Upper lobe of right lung (tissue), 1 donor: Measurements from ENCODE around the gene SPATA9. TPM values are rescaled to one million over a fixed set of nuclear protein-coding genes. Genes with fewer than 3 reads are reported as not detected.

ENCODE experiments used
- ATAC-seq: fragments of 200-7000 bp; cut with Tn5 transposase; one replicate; pipeline ENCODE4 v1.9.1; 2020; ENCODE audit warnings: mild to moderate bottlenecking, moderate library complexity
- DNase-seq: peaks from one replicate; pipeline ENCODE4 v3.0.0-alpha.2; 2020
- H3K27ac ChIP-seq: fragments of 200-600 bp; one replicate; pipeline ENCODE4 v1.8.0; 2022
- H3K27me3 ChIP-seq: fragments of 200-600 bp; one replicate; pipeline ENCODE4 v1.8.0; 2022; ENCODE audit warnings: mild to moderate bottlenecking
- H3K36me3 ChIP-seq: fragments of 200-600 bp; one replicate; pipeline ENCODE4 v1.8.0; 2022
- H3K4me1 ChIP-seq: fragments of 200-600 bp; one replicate; pipeline ENCODE4 v1.8.0; 2022
- H3K4me3 ChIP-seq: fragments of 200-600 bp; one replicate; pipeline ENCODE4 v1.8.0; 2022; ENCODE audit warnings: mild to moderate bottlenecking
- H3K9me3 ChIP-seq: fragments of 200-600 bp; one replicate; pipeline ENCODE4 v1.8.0; 2022
- CTCF ChIP-seq: fragments of 200-600 bp; IDR thresholded peaks from one replicate; pipeline ENCODE4 v1.8.0; 2022; ENCODE audit warnings: antibody characterized with exemption
- intact Hi-C: fragments of 100-400 bp; cut with DNase I; formaldehyde crosslinking; loops from one replicate; pipeline ENCODE4 v1.11.0; 2022
- total RNA-seq: library from RNA; stranded (reverse); fragmentation: NEBNext Ultra II Directional; extraction: Animal tissue kit (Norgen Biotek cat#: 25700); gene quantifications from one replicate; pipeline ENCODE4 v1.2.1, GENCODE V29; 2021
- donor health status: DM: no; HTN: yes; CAD: no; lungs with severe emphysema.

SPATA9 gene
- total RNA-seq, 1 donor from 2014 or later: not detected

DNA sequence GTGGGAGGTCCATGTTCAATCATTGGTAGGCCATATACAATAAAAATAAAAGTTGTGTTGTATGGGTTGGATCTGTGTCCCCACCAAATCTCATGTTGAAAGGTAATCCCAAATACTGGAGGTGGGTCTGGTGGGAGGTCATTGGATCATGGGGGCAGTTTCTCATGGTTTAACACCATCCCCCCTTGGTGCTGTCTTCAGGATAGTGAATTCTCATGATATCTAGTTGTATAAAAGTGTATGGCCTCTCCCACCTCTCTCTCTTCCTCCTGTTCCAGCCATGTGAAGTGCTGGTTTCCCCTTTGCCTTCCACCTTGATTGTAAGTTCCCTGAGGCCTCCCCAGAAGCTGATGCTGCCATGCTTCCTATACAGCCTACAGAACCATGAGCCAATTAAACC, 15.1 kb downstream of the SPATA9 start:
- TF ChIP-seq CTCF: no peak
- ATAC-seq (no peak), DNase-seq (no peak)
- peaks cover 18% of the 10 kb centered on the region for H3K4me1 ChIP-seq
- intact Hi-C loops: no loop called here
- no peaks in the 10 kb centered on the region for H3K36me3 ChIP-seq
- no peak overlapping the region for H3K4me3 ChIP-seq
- no peak overlapping the region for H3K27ac ChIP-seq
- no peaks in the 10 kb centered on the region for H3K27me3 ChIP-seq
- no peaks in the 10 kb centered on the region for H3K9me3 ChIP-seq

GRCh38 chr5:95667061-95667618, 15.7 kb downstream of the SPATA9 start:
- no peaks in the 10 kb centered on the region for H3K27me3 ChIP-seq
- TF ChIP-seq CTCF: no peak
- H3K27ac ChIP-seq: no peak overlapping the region
- H3K4me1 ChIP-seq: peaks cover 18% of the 10 kb centered on the region
- H3K9me3 ChIP-seq: no peaks in the 10 kb centered on the region
- no peak for DNase-seq
- intact Hi-C loops: no loop called here
- ATAC-seq: peak; percentile 58
- H3K4me3 ChIP-seq: no peak overlapping the region
- no peaks in the 10 kb centered on the region for H3K36me3 ChIP-seq

- no peak overlapping the region for H3K4me3 ChIP-seq
- H3K9me3 ChIP-seq: no peaks in the 10 kb centered on the region
- no peaks in the 10 kb centered on the region for H3K36me3 ChIP-seq
- H3K4me1 ChIP-seq: peaks cover 11% of the 10 kb centered on the region
- no peaks in the 10 kb centered on the region for H3K27me3 ChIP-seq
- no peak overlapping the region for H3K27ac ChIP-seq
- TF ChIP-seq CTCF: peak; percentile 86
- ATAC-seq (peak; percentile 46), DNase-seq (no peak)
- intact Hi-C loops: no loop called here
Measured at GRCh38 chr5:95664204-95664786, 18.5 kb downstream of the SPATA9 start.

GRCh38 chr5:95662946-95663345, 19.8 kb downstream of the SPATA9 start:
- ATAC-seq: no peak
- intact Hi-C loops: no loop called here
- Histone ChIP-seq H3K4me3 (no peak overlapping the region), H3K4me1 (peaks cover 8% of the 10 kb centered on the region), H3K36me3 (no peaks in the 10 kb centered on the region), H3K27ac (no peak overlapping the region), H3K27me3 (no peaks in the 10 kb centered on the region), H3K9me3 (no peaks in the 10 kb centered on the region)
- no peak for DNase-seq
- no peak for TF ChIP-seq CTCF

- ATAC-seq (no peak), DNase-seq (no peak)
- Histone ChIP-seq H3K4me1 (peaks cover 8% of the 10 kb centered on the region), H3K27me3 (no peaks in the 10 kb centered on the region), H3K9me3 (no peaks in the 10 kb centered on the region), H3K36me3 (no peaks in the 10 kb centered on the region), H3K4me3 (no peak overlapping the region), H3K27ac (no peak overlapping the region)
- no peak for TF ChIP-seq CTCF
- intact Hi-C loops: no loop called here
Measured at GRCh38 chr5:95660060-95660459, 22.7 kb downstream of the SPATA9 start.

DNA sequence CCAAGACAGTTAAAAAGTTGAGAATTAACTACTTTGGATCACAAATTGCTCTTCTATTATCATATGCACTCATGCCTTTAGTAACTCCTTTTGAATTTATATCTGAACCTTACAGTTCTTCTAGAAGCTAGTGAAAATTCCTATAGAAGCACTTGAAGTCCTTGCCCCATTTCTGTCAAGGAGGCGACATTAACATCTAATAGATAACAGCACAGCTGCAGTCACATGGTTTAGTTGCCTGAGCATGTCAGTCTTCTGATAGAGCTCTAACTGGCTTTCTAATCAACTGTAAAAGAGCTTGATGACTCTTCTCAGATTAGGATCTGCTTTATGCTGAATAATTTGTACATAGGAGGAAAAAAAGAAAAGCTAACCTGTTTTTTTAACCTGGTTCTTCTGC, 27.2 kb downstream of the SPATA9 start:
- Histone ChIP-seq H3K9me3 (no peaks in the 10 kb centered on the region), H3K27ac (no peak overlapping the region), H3K27me3 (no peaks in the 10 kb centered on the region), H3K36me3 (no peaks in the 10 kb centered on the region), H3K4me3 (no peak overlapping the region), H3K4me1 (no peaks in the 10 kb centered on the region)
- no peak for TF ChIP-seq CTCF
- DNase-seq (no peak), ATAC-seq (no peak)
- intact Hi-C loops: no loop called here
